SJSA1 (cell line): ENCODE data around the gene LRMDA. TPM values are rescaled to one million over a fixed set of nuclear protein-coding genes. Genes with fewer than 3 reads are reported as not detected.

Source experiments
- DNase-seq, 2 experiments: peaks; one replicate each; pipeline ENCODE4 v3.0.0-alpha.2; 2015 to 2020; ENCODE audit warnings: low spot score in 2 of 2, low read depth in 1 of 2
- H3K27ac ChIP-seq: fragments of 250-450 bp; sonication (Bioruptor Pico); 2 replicates; pipeline ENCODE4 v1.5.1; 2020; ENCODE audit warnings: mild to moderate bottlenecking, moderate library complexity
- H3K27me3 ChIP-seq: fragments of 250-450 bp; sonication (Bioruptor Pico); replicated peaks from 2 replicates; pipeline ENCODE4 v1.5.1; 2020; ENCODE audit warnings: mild to moderate bottlenecking, moderate library complexity
- H3K36me3 ChIP-seq: fragments of 250-450 bp; sonication (Bioruptor Pico); 2 replicates; pipeline ENCODE4 v1.5.1; 2020; ENCODE audit warnings: mild to moderate bottlenecking
- H3K4me1 ChIP-seq: fragments of 250-450 bp; sonication (Bioruptor Pico); replicated peaks from 2 replicates; pipeline ENCODE4 v1.6.1; 2021; ENCODE audit warnings: mild to moderate bottlenecking
- H3K4me3 ChIP-seq: fragments of 250-450 bp; sonication (Bioruptor Pico); 2 replicates; pipeline ENCODE4 v1.5.1; 2020; ENCODE audit warnings: mild to moderate bottlenecking
- H3K9me3 ChIP-seq: fragments of 250-450 bp; sonication (Bioruptor Pico); replicated peaks from 2 replicates; pipeline ENCODE4 v1.5.1; 2020; ENCODE audit warnings: mild to moderate bottlenecking
- total RNA-seq: library from RNA; depleted of rRNA; stranded (reverse); fragments of >200 nt; shearing (Covaris generic); gene quantifications from 2 replicates; pipeline ENCODE4 v1.2.3, GENCODE V29; 2014

LRMDA gene
- total RNA-seq, 1 experiment from 2014 or later, result not detected

- Histone ChIP-seq H3K4me3 (no peak overlapping the region), H3K4me1 (no peaks in the 10 kb centered on the region), H3K36me3 (no peaks in the 10 kb centered on the region), H3K27me3 (no peaks in the 10 kb centered on the region), H3K27ac (no peak overlapping the region), H3K9me3 (no peaks in the 10 kb centered on the region)
- DNase-seq, result no peak
Measured at GRCh38 chr10:75645704-75646103, 214.3 kb downstream of the LRMDA start.

GRCh38 chr10:75646218-75646915 lies 214.9 kb downstream of the LRMDA start:
- Histone ChIP-seq H3K4me1 (no peaks in the 10 kb centered on the region), H3K36me3 (no peaks in the 10 kb centered on the region), H3K27ac (no peak overlapping the region), H3K27me3 (no peaks in the 10 kb centered on the region), H3K9me3 (no peaks in the 10 kb centered on the region), H3K4me3 (no peak overlapping the region)
- DNase-seq, result no peak

- Histone ChIP-seq H3K9me3 (no peaks in the 10 kb centered on the region), H3K27ac (no peak overlapping the region), H3K36me3 (no peaks in the 10 kb centered on the region), H3K4me1 (no peaks in the 10 kb centered on the region), H3K4me3 (no peak overlapping the region), H3K27me3 (no peaks in the 10 kb centered on the region)
- no peak for DNase-seq
Measured at GRCh38 chr10:75646916-75647315, 215.5 kb downstream of the LRMDA start.

- Histone ChIP-seq H3K9me3 (no peaks in the 10 kb centered on the region), H3K4me3 (no peak overlapping the region), H3K27ac (no peak overlapping the region), H3K36me3 (no peaks in the 10 kb centered on the region), H3K27me3 (no peaks in the 10 kb centered on the region), H3K4me1 (no peaks in the 10 kb centered on the region)
- no peak for DNase-seq
Measured at GRCh38 chr10:75647675-75648074, 216.3 kb downstream of the LRMDA start.

GRCh38 chr10:75648351-75648750 lies 216.9 kb downstream of the LRMDA start:
- no peak for DNase-seq
- Histone ChIP-seq H3K27ac (no peak overlapping the region), H3K27me3 (no peaks in the 10 kb centered on the region), H3K4me3 (no peak overlapping the region), H3K9me3 (no peaks in the 10 kb centered on the region), H3K36me3 (no peaks in the 10 kb centered on the region), H3K4me1 (no peaks in the 10 kb centered on the region)

GRCh38 chr10:75648854-75649253 lies 217.4 kb downstream of the LRMDA start:
- no peak overlapping the region for H3K27ac ChIP-seq
- H3K36me3 ChIP-seq, result no peaks in the 10 kb centered on the region
- H3K27me3 ChIP-seq, result no peaks in the 10 kb centered on the region
- no peaks in the 10 kb centered on the region for H3K9me3 ChIP-seq
- DNase-seq, result no peak
- no peaks in the 10 kb centered on the region for H3K4me1 ChIP-seq
- H3K4me3 ChIP-seq, result no peak overlapping the region

GRCh38 chr10:75649466-75649865 lies 218.0 kb downstream of the LRMDA start:
- H3K9me3 ChIP-seq, result no peaks in the 10 kb centered on the region
- H3K27ac ChIP-seq, result no peak overlapping the region
- no peak for DNase-seq
- no peaks in the 10 kb centered on the region for H3K4me1 ChIP-seq
- H3K4me3 ChIP-seq, result no peak overlapping the region
- H3K36me3 ChIP-seq, result no peaks in the 10 kb centered on the region
- H3K27me3 ChIP-seq, result no peaks in the 10 kb centered on the region

GRCh38 chr10:75650648-75651047 lies 219.2 kb downstream of the LRMDA start:
- DNase-seq, result no peak
- Histone ChIP-seq H3K36me3 (no peaks in the 10 kb centered on the region), H3K4me3 (no peak overlapping the region), H3K27me3 (no peaks in the 10 kb centered on the region), H3K9me3 (no peaks in the 10 kb centered on the region), H3K4me1 (no peaks in the 10 kb centered on the region), H3K27ac (no peak overlapping the region)

GRCh38 chr10:75651417-75651816 lies 220.0 kb downstream of the LRMDA start:
- Histone ChIP-seq H3K27ac (no peak overlapping the region), H3K27me3 (no peaks in the 10 kb centered on the region), H3K36me3 (no peaks in the 10 kb centered on the region), H3K4me1 (no peaks in the 10 kb centered on the region), H3K4me3 (no peak overlapping the region), H3K9me3 (no peaks in the 10 kb centered on the region)
- no peak for DNase-seq

- H3K27ac ChIP-seq, result no peak overlapping the region
- no peaks in the 10 kb centered on the region for H3K9me3 ChIP-seq
- H3K36me3 ChIP-seq, result no peaks in the 10 kb centered on the region
- no peak overlapping the region for H3K4me3 ChIP-seq
- no peak for DNase-seq
- no peaks in the 10 kb centered on the region for H3K4me1 ChIP-seq
- no peaks in the 10 kb centered on the region for H3K27me3 ChIP-seq
Measured at GRCh38 chr10:75652146-75652740, 220.8 kb downstream of the LRMDA start.

GRCh38 chr10:75653761-75654160 lies 222.3 kb downstream of the LRMDA start:
- Histone ChIP-seq H3K4me1 (no peaks in the 10 kb centered on the region), H3K9me3 (no peaks in the 10 kb centered on the region), H3K4me3 (no peak overlapping the region), H3K36me3 (no peaks in the 10 kb centered on the region), H3K27ac (no peak overlapping the region), H3K27me3 (no peaks in the 10 kb centered on the region)
- DNase-seq, result no peak

GRCh38 chr10:75654171-75654771 lies 222.8 kb downstream of the LRMDA start:
- no peaks in the 10 kb centered on the region for H3K27me3 ChIP-seq
- no peak overlapping the region for H3K4me3 ChIP-seq
- no peaks in the 10 kb centered on the region for H3K36me3 ChIP-seq
- H3K4me1 ChIP-seq, result no peaks in the 10 kb centered on the region
- no peak for DNase-seq
- H3K27ac ChIP-seq, result no peak overlapping the region
- no peaks in the 10 kb centered on the region for H3K9me3 ChIP-seq

GRCh38 chr10:75654772-75655171 lies 223.3 kb downstream of the LRMDA start:
- Histone ChIP-seq H3K36me3 (no peaks in the 10 kb centered on the region), H3K4me1 (no peaks in the 10 kb centered on the region), H3K4me3 (no peak overlapping the region), H3K27me3 (no peaks in the 10 kb centered on the region), H3K27ac (no peak overlapping the region), H3K9me3 (no peaks in the 10 kb centered on the region)
- DNase-seq, result no peak

- no peaks in the 10 kb centered on the region for H3K9me3 ChIP-seq
- no peaks in the 10 kb centered on the region for H3K27me3 ChIP-seq
- H3K4me1 ChIP-seq, result no peaks in the 10 kb centered on the region
- no peaks in the 10 kb centered on the region for H3K36me3 ChIP-seq
- no peak overlapping the region for H3K27ac ChIP-seq
- DNase-seq, result no peak
- no peak overlapping the region for H3K4me3 ChIP-seq
Measured at GRCh38 chr10:75655791-75656451, 224.5 kb downstream of the LRMDA start.
